Skeletal muscle tissue (tissue), 4 donors: ENCODE measurements around the gene CHRNB4. TPM values are rescaled to one million over a fixed set of nuclear protein-coding genes. Genes with fewer than 3 reads are reported as not detected.
"Not testable (repeated sequence)": the region's sequence is repeated elsewhere in the genome, so short reads cannot be mapped to it uniquely, and the experiment has no call there.

Experiments
- H3K27ac ChIP-seq: one replicate; pipeline ENCODE4 v1.7.0; 2013; ENCODE audit warnings: mild to moderate bottlenecking, low read depth, low read length, inconsistent platforms
- H3K27me3 ChIP-seq, 3 donors: one replicate each; pipeline ENCODE4 v1.7.0; 2013; ENCODE audit warnings: low read length in 3 of 3; ENCODE audit not compliant: control insufficient read depth in 3 of 3, insufficient read depth in 3 of 3
- H3K36me3 ChIP-seq, 3 donors: one replicate each; pipeline ENCODE4 v1.7.0; 2013; ENCODE audit warnings: low read length in 3 of 3; ENCODE audit not compliant: control insufficient read depth in 3 of 3, insufficient read depth in 3 of 3
- H3K4me1 ChIP-seq, 3 donors: one replicate each; pipeline ENCODE4 v1.7.0; 2013; ENCODE audit warnings: low read length in 3 of 3, mild to moderate bottlenecking in 3 of 3; ENCODE audit not compliant: control insufficient read depth in 3 of 3, insufficient read depth in 3 of 3
- H3K4me3 ChIP-seq, 3 donors: one replicate each; pipeline ENCODE4 v1.7.0; 2013; ENCODE audit warnings: low read length in 3 of 3
- H3K9ac ChIP-seq, 3 donors: one replicate each; pipeline ENCODE4 v1.7.0; 2013; ENCODE audit warnings: low read length in 3 of 3, mild to moderate bottlenecking in 3 of 3, moderate library complexity in 2 of 3, low read depth in 1 of 3
- H3K9me3 ChIP-seq, 3 donors: one replicate each; pipeline ENCODE4 v1.7.0; 2013; ENCODE audit warnings: low read length in 3 of 3; ENCODE audit not compliant: control insufficient read depth in 3 of 3
- total RNA-seq: library from RNA; depleted of rRNA; stranded (reverse); fragments of >200 nt; gene quantifications from one replicate; pipeline ENCODE4 v1.2.3, GENCODE V29; 2014
- donor health status: Osteomylitis.

CHRNB4 gene, protein sequence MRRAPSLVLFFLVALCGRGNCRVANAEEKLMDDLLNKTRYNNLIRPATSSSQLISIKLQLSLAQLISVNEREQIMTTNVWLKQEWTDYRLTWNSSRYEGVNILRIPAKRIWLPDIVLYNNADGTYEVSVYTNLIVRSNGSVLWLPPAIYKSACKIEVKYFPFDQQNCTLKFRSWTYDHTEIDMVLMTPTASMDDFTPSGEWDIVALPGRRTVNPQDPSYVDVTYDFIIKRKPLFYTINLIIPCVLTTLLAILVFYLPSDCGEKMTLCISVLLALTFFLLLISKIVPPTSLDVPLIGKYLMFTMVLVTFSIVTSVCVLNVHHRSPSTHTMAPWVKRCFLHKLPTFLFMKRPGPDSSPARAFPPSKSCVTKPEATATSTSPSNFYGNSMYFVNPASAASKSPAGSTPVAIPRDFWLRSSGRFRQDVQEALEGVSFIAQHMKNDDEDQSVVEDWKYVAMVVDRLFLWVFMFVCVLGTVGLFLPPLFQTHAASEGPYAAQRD
- under 0.01 TPM for total RNA-seq

DNA sequence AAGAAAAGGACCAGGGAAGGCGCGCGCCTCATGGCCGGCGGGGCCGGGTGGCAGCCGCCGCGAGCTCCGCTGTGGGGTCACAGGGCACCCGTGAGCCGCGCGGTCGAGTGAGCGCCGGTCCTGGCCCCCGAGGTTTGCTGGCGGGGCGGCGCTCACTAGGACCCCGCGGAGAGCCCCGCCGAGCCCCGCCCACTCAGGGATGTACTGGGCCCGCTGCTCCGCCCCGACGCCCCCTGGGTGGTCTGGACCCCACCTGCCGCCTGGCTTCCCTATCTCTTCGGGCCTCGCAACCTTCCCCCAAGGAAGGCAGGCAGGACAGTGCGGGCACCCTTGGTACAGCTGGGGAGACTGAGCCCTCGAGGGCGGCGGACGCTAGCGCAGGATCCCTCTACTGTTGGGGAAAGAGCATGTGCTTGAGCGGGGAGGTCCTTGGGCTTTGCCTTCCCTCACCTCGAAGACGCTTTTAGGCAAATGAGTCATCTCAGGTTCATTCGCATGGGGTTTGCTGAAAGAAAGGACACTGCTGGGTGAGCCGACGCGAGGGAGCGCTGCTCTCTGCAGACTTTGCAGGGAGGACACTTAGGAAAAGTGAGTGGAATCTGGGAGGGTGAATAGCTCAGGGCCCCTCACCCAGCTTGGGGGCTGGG lies at the start of gene CHRNB4:
Gene CHRNB4, minus strand, starts transcription at position 109 of the 647 bp plus-strand sequence. Its CDS starts 77 bp downstream, at position 32.
- peaks cover 3 to 12% (median 3%) of the 10 kb centered on the region in 3 donors for H3K4me1 ChIP-seq
- peak within 1 kb of the TSS in 1 of 3 donors; percentile 16 for H3K9ac ChIP-seq
- peaks cover 4 to 12% (median 6%) of the 10 kb centered on the region in 3 donors for H3K27me3 ChIP-seq
- H3K9me3 ChIP-seq, result no peaks in the 10 kb centered on the region
- peak within 1 kb of the TSS in 1 of 3 donors; percentile 13 for H3K4me3 ChIP-seq
- no peaks in the 10 kb centered on the region for H3K36me3 ChIP-seq
- H3K27ac ChIP-seq, result no peak within 1 kb of the TSS

DNA sequence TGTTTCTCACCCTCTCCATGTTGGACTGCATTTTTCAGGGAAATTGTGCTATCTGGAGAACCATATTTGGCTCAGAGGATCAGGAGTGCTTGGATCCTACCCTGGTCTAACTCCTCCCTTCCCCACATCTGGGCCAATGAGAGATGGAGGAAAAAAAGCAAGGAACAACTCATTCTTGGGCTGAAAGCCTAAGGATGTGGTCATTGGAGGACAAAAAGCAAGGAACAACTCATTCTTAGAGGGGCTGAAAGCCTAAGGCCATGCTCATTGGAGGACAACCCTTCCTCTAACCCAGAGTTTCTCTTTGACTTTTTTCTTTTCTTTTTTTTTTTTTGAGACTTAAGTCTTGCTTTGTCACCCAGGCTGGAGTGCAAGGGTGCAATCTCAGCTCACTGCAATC lies 48.6 kb upstream of the CHRNB4 start:
- no peak overlapping the region for H3K4me3 ChIP-seq
- no peaks in the 10 kb centered on the region for H3K27me3 ChIP-seq
- peaks cover 6 to 12% (median 8%) of the 10 kb centered on the region in 3 donors for H3K4me1 ChIP-seq
- no peak overlapping the region for H3K27ac ChIP-seq
- no peaks in the 10 kb centered on the region for H3K9me3 ChIP-seq
- no peaks in the 10 kb centered on the region for H3K36me3 ChIP-seq
- H3K9ac ChIP-seq, result no peak overlapping the region

DNA sequence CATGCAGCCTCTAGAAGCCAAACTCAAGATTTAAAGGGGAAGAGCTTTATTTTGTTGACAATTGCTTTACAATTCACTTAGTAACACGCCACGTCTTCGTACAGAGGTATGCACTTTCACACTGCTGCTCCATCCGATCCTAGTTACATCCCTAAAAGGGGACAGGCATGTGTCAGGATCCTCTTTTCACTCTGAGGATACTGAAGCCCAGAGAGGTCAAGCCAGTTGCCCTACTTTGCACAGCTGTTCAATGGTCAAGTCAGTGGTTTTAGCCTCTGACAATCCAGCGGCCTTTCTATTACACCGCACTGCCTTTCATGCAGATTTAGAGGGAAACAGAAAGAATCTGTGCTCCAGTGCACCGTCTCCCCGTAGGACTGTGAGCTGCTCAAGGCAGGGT lies 44.9 kb upstream of the CHRNB4 start:
- Histone ChIP-seq H3K4me1 (peaks cover 6 to 12% (median 8%) of the 10 kb centered on the region in 3 donors), H3K9me3 (no peaks in the 10 kb centered on the region), H3K4me3 (no peak overlapping the region), H3K36me3 (no peaks in the 10 kb centered on the region), H3K9ac (no peak overlapping the region), H3K27me3 (no peaks in the 10 kb centered on the region), H3K27ac (no peak overlapping the region)

DNA sequence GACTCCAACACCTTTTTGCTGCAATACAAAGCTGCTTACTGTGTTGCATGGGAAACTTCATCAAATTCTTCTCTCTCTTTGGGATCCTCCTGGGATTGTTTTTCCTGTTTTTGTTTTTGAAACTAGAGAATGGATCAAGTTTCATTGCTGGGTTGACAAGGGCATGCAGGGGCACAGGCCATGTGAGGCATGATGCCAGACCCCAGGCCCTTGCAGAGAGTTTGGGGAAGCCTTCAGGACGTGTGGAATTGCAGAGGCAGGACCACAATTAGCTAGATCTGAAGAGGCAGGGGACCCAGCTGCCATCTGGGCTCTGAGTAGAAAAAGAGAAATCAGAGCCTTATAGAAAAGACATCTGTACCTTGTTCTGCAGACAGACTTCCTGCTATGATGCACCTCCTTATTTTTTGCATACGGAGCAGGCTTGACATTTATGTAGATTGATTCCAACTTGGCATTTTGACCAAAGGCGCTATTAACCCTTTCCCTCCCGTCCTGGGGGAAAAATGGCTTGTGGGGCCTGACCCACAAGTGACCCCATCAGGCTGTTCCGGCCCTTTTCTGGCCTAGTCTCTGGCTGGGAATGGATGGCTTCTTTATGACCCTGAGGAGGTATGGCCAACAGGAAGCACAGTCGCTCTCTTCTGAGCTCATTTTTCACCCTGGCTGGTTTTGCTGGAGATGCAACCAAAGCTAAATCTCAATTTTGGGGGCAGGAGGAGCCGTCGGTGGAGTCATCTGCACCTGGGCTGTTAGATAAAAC lies 44.3 kb upstream of the CHRNB4 start:
- Histone ChIP-seq H3K4me1 (peaks cover 6 to 12% (median 8%) of the 10 kb centered on the region in 3 donors), H3K9me3 (no peaks in the 10 kb centered on the region), H3K27ac (no peak overlapping the region), H3K36me3 (no peaks in the 10 kb centered on the region), H3K27me3 (peaks cover 0 to 2% (median 0%) of the 10 kb centered on the region in 3 donors), H3K9ac (no peak overlapping the region), H3K4me3 (no peak overlapping the region)

DNA sequence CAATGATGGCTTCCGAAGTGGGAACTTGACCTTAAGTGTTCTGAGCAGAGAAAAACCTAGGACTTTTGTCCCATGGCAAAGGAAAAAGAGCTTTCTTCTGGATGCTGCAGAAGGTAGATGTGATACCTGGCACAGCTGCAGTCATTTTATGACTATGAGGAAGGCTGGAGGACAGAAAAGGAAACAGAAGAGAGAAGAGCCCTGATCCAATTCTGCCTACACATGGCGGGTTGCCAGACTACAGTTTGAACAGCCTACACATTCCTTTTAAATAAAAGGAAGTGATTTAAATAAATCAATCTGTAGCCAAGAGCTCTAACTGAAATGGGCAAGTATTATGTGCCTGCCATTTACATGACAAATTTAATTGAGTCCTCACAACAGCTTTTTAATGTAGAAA lies 43.6 kb upstream of the CHRNB4 start:
- Histone ChIP-seq H3K9ac (no peak overlapping the region), H3K27me3 (peaks cover 0 to 2% (median 0%) of the 10 kb centered on the region in 3 donors), H3K9me3 (no peaks in the 10 kb centered on the region), H3K27ac (no peak overlapping the region), H3K36me3 (no peaks in the 10 kb centered on the region), H3K4me3 (no peak overlapping the region), H3K4me1 (peaks cover 6 to 12% (median 8%) of the 10 kb centered on the region in 3 donors)

DNA sequence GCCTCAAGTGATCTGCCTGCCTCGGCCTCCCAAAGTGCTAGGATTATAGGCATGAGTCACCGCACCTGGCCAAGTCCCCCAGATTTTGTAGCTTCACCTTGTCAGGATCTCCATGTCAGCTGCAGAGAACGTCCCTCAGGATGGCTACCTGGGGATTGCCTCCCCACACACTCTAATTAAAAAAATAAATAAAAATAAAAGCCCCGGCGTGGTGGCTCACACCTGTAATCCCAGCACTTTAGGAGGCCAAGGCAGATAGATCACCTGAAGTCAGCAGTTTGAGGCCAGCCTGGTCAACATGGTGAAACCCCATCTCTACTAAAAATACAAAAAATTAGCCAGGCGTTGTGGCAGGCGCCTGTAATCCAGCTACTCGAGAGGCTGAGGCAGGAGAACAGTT lies 42.6 kb upstream of the CHRNB4 start:
- not testable (repeated sequence) for H3K4me3 ChIP-seq, H3K27ac ChIP-seq, H3K36me3 ChIP-seq, H3K9me3 ChIP-seq, H3K27me3 ChIP-seq, H3K9ac ChIP-seq
- H3K4me1 ChIP-seq, result peaks cover 6 to 12% (median 8%) of the 10 kb centered on the region in 3 donors

DNA sequence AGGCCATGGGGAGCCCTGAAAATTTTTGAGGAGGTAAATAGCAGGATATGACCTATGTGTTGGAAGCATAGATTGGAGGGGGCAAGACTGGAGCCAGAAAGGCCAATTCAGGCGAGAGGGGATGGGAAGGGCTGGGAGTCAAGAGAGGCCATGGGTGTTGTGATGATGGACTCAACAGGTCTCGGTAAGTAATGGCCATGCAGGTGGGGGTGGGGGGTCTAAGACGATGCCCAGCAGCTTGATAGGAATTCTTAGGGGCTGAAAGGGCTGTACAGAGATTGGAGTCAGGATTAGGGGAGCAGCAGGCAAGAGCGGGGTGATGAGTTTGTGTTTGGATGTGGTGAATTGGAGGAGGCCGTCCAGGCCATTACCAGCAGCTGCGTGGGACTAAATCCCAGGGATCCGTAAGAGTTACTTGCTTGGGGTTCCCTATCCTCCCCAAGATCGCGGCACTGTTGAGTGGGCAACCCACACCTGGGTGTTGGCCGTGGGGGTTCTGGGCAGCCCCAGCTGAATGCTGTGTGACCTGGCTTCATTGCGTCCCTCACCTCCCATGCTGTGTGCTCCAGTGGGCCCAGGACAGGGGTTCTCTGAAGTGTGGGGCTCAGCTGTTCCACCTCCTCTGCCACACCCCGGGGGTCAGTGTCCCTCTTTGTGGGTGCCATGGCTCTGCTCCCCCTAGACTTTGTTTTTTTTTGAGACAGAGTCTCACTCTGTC lies 41.8 kb upstream of the CHRNB4 start:
- H3K9ac ChIP-seq, result no peak overlapping the region
- no peaks in the 10 kb centered on the region for H3K36me3 ChIP-seq
- H3K27ac ChIP-seq, result no peak overlapping the region
- no peak overlapping the region for H3K4me3 ChIP-seq
- H3K27me3 ChIP-seq, result peaks cover 0 to 2% (median 0%) of the 10 kb centered on the region in 3 donors
- H3K9me3 ChIP-seq, result no peaks in the 10 kb centered on the region
- H3K4me1 ChIP-seq, result peaks cover 6 to 12% (median 8%) of the 10 kb centered on the region in 3 donors

DNA sequence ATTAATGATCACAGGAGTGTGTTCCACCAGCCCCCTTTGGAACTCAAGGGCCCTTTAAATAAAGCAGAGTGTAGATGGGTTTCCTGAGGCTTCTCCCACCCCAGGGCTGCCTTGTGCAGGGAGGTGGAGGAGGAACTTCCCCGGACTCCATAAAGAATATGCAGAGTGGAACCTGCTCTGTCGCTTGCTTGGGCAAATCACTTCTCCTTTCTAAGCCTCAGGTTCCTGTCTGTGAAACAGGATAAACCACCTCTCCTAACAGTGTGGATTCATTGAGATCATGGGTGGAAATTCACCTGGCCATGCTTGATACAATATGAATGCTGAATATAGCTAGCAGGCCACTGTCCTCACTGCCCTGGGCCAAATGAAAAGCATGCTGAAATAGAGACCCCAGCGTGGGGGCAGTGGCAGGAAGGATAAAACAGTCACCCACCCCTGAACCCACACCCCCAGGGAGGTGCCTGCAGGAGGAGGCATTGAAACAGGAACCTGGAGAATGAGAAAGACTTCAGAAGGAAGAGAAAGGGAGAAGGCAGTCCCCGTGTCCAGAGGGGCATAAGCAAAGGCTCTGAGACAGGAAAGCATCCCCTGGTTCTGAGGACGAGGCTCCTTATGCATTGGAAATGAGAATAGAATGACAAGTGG lies 41.1 kb upstream of the CHRNB4 start:
- no peaks in the 10 kb centered on the region for H3K9me3 ChIP-seq
- peaks cover 6 to 12% (median 8%) of the 10 kb centered on the region in 3 donors for H3K4me1 ChIP-seq
- no peaks in the 10 kb centered on the region for H3K36me3 ChIP-seq
- no peak overlapping the region for H3K27ac ChIP-seq
- H3K9ac ChIP-seq, result no peak overlapping the region
- no peak overlapping the region for H3K4me3 ChIP-seq
- peaks cover 0 to 2% (median 0%) of the 10 kb centered on the region in 3 donors for H3K27me3 ChIP-seq
